Keratinocyte (primary cell): ENCODE results near the gene DCUN1D1. TPM values are rescaled to one million over a fixed set of nuclear protein-coding genes. Genes with fewer than 3 reads are reported as not detected.

ENCODE experiments used
- DNase-seq: peaks from one replicate; pipeline ENCODE4 v3.0.0-alpha.2; 2011; ENCODE audit warnings: low read depth, missing footprints, low spot score
- FAIRE-seq: peaks from 2 replicates; lab custom pipeline; 2011; peaks lifted over from hg19 to GRCh38; lab: Jason Lieb, UNC
- H2AFZ ChIP-seq: 2 replicates; pipeline ENCODE4 v1.6.0; 2012; ENCODE audit warnings: low read length, control low read depth, inconsistent platforms; ENCODE audit not compliant: control insufficient read depth
- H3K27ac ChIP-seq: 2 replicates; pipeline ENCODE4 v1.5.1; 2011; ENCODE audit warnings: low read length; ENCODE audit not compliant: control insufficient read depth, insufficient read depth
- H3K27me3 ChIP-seq: 3 replicates; pipeline ENCODE4 v1.6.0; 2011; ENCODE audit warnings: low read length; ENCODE audit not compliant: control insufficient read depth, insufficient read depth; ENCODE audit errors: extremely low read depth
- H3K36me3 ChIP-seq, 2 experiments: 2 replicates in 1 of 2; 3 replicates in 1 of 2; pipeline ENCODE4 v1.5.1; 2011; ENCODE audit warnings: low read length in 2 of 2, mild to moderate bottlenecking in 1 of 2; ENCODE audit not compliant: control insufficient read depth in 2 of 2, insufficient read depth in 2 of 2; ENCODE audit errors: extremely low read depth in 1 of 2
- H3K4me1 ChIP-seq: 3 replicates; pipeline ENCODE4 v1.5.1; 2011; ENCODE audit warnings: low read length; ENCODE audit not compliant: control insufficient read depth, insufficient read depth; ENCODE audit errors: extremely low read depth
- H3K4me2 ChIP-seq: 3 replicates; pipeline ENCODE4 v1.6.0; 2011; ENCODE audit warnings: low read depth, low read length; ENCODE audit not compliant: control insufficient read depth, insufficient read depth; ENCODE audit errors: extremely low read depth
- H3K4me3 ChIP-seq, 3 experiments: fragments of 200-600 bp in 1 of 3; sonication (generic) in 1 of 3; 2 replicates in 2 of 3; 3 replicates in 1 of 3; pipeline ENCODE4 v1.5.1; 2011 to 2016; ENCODE audit warnings: low read length in 3 of 3, mild to moderate bottlenecking in 3 of 3, control low read depth in 2 of 3, inconsistent platforms in 1 of 3, low read depth in 1 of 3, mixed read lengths in 1 of 3, mixed run types in 1 of 3, moderate library complexity in 1 of 3; ENCODE audit not compliant: control insufficient read depth in 2 of 3, insufficient read depth in 2 of 3; ENCODE audit errors: extremely low read depth in 1 of 3
- H3K79me2 ChIP-seq: 2 replicates; pipeline ENCODE4 v1.6.0; 2012; ENCODE audit warnings: low read length; ENCODE audit not compliant: control insufficient read depth, insufficient read depth
- H3K9ac ChIP-seq: 3 replicates; pipeline ENCODE4 v1.6.0; 2011; ENCODE audit warnings: low read length; ENCODE audit not compliant: control insufficient read depth, insufficient read depth; ENCODE audit errors: extremely low read depth
- H3K9me1 ChIP-seq: 3 replicates; pipeline ENCODE4 v1.6.0; 2011; ENCODE audit warnings: low read length; ENCODE audit not compliant: control insufficient read depth, insufficient read depth; ENCODE audit errors: extremely low read depth
- H3K9me3 ChIP-seq: 2 replicates; pipeline ENCODE4 v1.5.1; 2012; ENCODE audit warnings: low read depth, low read length; ENCODE audit not compliant: control insufficient read depth
- H4K20me1 ChIP-seq: 3 replicates; pipeline ENCODE4 v1.6.0; 2011; ENCODE audit warnings: low read length; ENCODE audit not compliant: control insufficient read depth, insufficient read depth; ENCODE audit errors: extremely low read depth
- EZH2 ChIP-seq: IDR thresholded peaks from one replicate; pipeline ENCODE4 v1.6.1; 2012; ENCODE audit warnings: inconsistent platforms, mild to moderate bottlenecking, low read length, moderate library complexity
- dilution Hi-C: fragments of 300-500 bp; cut with MboI; formaldehyde crosslinking; loops from one replicate; pipeline ENCODE4 v1.7.0; 2020; ENCODE audit warnings: low sequenced_read_pairs; ENCODE audit not compliant: extremely low pct_ligation_motif_present
- polyA plus RNA-seq, 5 experiments: library from polyadenylated mRNA; depleted of rRNA in 3 of 5; stranded (reverse) in 3 of 5; stranded (forward) in 1 of 5; unstranded in 1 of 5; fragments of >200 nt; gene quantifications; 1 replicate in 1 of 5; 2 replicates in 3 of 5; 3 replicates in 1 of 5; pipeline versions ENCODE4 v1.2.1 to v1.2.3, GENCODE V29; 2011 to 2012; ENCODE audit warnings: missing spikeins in 2 of 5, low read depth in 1 of 5, low replicate concordance in 1 of 5
- TF ChIP-seq, protein P1 (sequence below), 3 experiments: IDR thresholded peaks in 1 of 3; conservative IDR thresholded peaks in 1 of 3; optimal IDR thresholded peaks in 1 of 3; 2 replicates in 2 of 3; 3 replicates in 1 of 3; pipeline versions ENCODE3 to v1.5.1; 2011; ENCODE audit warnings: low read length in 3 of 3, mild to moderate bottlenecking in 3 of 3, moderate library complexity in 2 of 3, control low read depth in 1 of 3, inconsistent platforms in 1 of 3; ENCODE audit not compliant: insufficient read depth in 2 of 3; ENCODE audit errors: extremely low read depth in 1 of 3

The DCUN1D1 gene
- polyA plus RNA-seq, 1 donor (not counting 4 experiments of a cell fraction or from before 2014, with no cell fraction given): 30.1 TPM

DNA sequence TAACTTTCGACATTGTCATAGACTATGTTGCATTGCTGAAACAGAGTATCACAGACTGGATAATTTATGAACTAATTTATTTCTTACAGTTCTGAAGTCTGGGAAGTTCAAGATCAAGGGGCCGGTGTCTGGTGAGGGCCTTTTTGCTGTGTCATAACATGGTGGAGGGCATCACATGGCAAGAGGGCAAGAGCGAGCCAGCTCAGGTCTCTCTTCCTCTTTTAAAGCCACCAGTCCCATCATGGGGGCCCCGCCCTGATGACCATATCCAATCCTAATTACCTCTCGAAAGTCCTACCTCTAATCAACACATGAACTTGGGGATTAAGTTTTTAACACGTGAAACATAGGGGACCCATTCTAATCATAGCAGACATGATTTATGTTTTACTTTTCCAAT lies 33.5 kb upstream of the DCUN1D1 start:
- DNase-seq: no peak
- H3K9ac ChIP-seq: no peak overlapping the region
- peaks cover 0 to 4% of the 10 kb centered on the region in 2 experiments for H3K36me3 ChIP-seq
- H3K27ac ChIP-seq: no peak overlapping the region
- no peak overlapping the region for H3K4me2 ChIP-seq
- no peaks in the 10 kb centered on the region for H3K27me3 ChIP-seq
- H3K4me1 ChIP-seq: no peaks in the 10 kb centered on the region
- no peak for FAIRE-seq
- H2AFZ ChIP-seq: no peak overlapping the region
- no peaks in the 10 kb centered on the region for H3K79me2 ChIP-seq
- no peaks in the 10 kb centered on the region for H3K9me3 ChIP-seq
- dilution Hi-C loops: no loop called here
- H4K20me1 ChIP-seq: no peaks in the 10 kb centered on the region
- H3K4me3 ChIP-seq: no peak overlapping the region
- H3K9me1 ChIP-seq: no peaks in the 10 kb centered on the region
- TF ChIP-seq EZH2: no peak
- TF ChIP-seq, protein P1, sequence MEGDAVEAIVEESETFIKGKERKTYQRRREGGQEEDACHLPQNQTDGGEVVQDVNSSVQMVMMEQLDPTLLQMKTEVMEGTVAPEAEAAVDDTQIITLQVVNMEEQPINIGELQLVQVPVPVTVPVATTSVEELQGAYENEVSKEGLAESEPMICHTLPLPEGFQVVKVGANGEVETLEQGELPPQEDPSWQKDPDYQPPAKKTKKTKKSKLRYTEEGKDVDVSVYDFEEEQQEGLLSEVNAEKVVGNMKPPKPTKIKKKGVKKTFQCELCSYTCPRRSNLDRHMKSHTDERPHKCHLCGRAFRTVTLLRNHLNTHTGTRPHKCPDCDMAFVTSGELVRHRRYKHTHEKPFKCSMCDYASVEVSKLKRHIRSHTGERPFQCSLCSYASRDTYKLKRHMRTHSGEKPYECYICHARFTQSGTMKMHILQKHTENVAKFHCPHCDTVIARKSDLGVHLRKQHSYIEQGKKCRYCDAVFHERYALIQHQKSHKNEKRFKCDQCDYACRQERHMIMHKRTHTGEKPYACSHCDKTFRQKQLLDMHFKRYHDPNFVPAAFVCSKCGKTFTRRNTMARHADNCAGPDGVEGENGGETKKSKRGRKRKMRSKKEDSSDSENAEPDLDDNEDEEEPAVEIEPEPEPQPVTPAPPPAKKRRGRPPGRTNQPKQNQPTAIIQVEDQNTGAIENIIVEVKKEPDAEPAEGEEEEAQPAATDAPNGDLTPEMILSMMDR (optimal IDR thresholded peaks at IDR 0.05 in 1 of 3, IDR thresholded peaks at IDR 0.05 in 1 of 3, conservative IDR thresholded peaks at IDR 0.05 in 1 of 3; ENCODE audit: extremely low read depth in 1 of 3, insufficient read depth in 2 of 3, low read length in 3 of 3): no peak

DNA sequence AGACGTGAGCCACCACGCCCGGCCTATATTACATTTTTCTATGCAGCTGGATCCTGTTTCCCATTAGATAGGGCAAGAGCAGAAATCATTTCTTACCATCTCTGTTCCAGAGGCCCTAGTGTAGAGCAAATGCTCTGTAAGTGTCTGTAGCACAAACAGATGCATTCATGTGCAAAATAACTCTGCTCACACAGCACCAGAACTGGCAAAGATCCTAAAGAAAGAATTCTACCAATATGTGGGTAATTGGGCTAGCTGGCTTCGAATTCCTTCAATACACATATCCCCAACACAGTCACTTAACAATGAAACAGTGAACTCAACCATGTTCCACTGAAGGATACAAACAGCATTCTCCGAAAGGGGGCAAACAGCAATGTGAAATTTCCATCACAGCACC lies 32.7 kb upstream of the DCUN1D1 start:
- DNase-seq: no peak
- no peaks in the 10 kb centered on the region for H3K9me3 ChIP-seq
- H3K4me3 ChIP-seq: no peak overlapping the region
- H3K79me2 ChIP-seq: no peaks in the 10 kb centered on the region
- H3K27ac ChIP-seq: no peak overlapping the region
- FAIRE-seq: no peak
- TF ChIP-seq EZH2: no peak
- dilution Hi-C loops: no loop called here
- H3K4me1 ChIP-seq: no peaks in the 10 kb centered on the region
- no peak overlapping the region for H3K9ac ChIP-seq
- H3K4me2 ChIP-seq: no peak overlapping the region
- no peak overlapping the region for H2AFZ ChIP-seq
- no peaks in the 10 kb centered on the region for H3K27me3 ChIP-seq
- no peaks in the 10 kb centered on the region for H3K9me1 ChIP-seq
- no peaks in the 10 kb centered on the region for H4K20me1 ChIP-seq
- H3K36me3 ChIP-seq: peaks cover 0 to 4% of the 10 kb centered on the region in 2 experiments

DNA sequence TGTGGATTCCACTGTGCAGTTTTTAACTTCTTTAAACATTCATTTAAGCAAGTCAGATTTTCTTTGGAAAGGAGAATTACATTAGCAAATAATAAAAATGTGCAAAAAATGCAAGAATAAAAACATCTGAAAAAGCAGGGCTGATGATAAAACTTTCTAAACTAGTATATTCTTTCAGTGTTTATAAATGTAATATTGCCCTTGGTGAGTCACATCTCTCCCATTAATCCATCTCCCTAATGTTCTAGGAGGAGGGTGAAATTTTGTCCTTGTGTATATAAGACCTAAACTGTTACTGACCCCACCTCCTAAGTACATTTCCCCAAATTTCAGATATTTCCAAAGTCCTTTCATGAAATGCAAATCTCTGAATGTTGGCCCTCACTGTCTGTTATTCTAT lies 28.5 kb upstream of the DCUN1D1 start:
- no peak for FAIRE-seq
- Histone ChIP-seq H3K27me3 (no peaks in the 10 kb centered on the region), H3K9me3 (no peaks in the 10 kb centered on the region), H2AFZ (no peak overlapping the region), H3K27ac (no peak overlapping the region), H3K4me2 (no peak overlapping the region), H4K20me1 (no peaks in the 10 kb centered on the region), H3K79me2 (no peaks in the 10 kb centered on the region), H3K36me3 (no peaks in the 10 kb centered on the region), H3K4me3 (no peak overlapping the region), H3K9me1 (no peaks in the 10 kb centered on the region), H3K9ac (no peak overlapping the region), H3K4me1 (no peaks in the 10 kb centered on the region)
- TF ChIP-seq EZH2: no peak
- TF ChIP-seq, protein P1 (optimal IDR thresholded peaks at IDR 0.05 in 1 of 3, IDR thresholded peaks at IDR 0.05 in 1 of 3, conservative IDR thresholded peaks at IDR 0.05 in 1 of 3; ENCODE audit: extremely low read depth in 1 of 3, insufficient read depth in 2 of 3, low read length in 3 of 3): no peak
- dilution Hi-C loops: no loop called here
- no peak for DNase-seq
